Measurements from ENCODE around the gene TRAPPC8. TPM values are rescaled to one million over a fixed set of nuclear protein-coding genes. Genes with fewer than 3 reads are reported as not detected.

The TRAPPC8 gene
- polyA plus RNA-seq, 1 donor from 2014 or later = 57.8 TPM

DNA sequence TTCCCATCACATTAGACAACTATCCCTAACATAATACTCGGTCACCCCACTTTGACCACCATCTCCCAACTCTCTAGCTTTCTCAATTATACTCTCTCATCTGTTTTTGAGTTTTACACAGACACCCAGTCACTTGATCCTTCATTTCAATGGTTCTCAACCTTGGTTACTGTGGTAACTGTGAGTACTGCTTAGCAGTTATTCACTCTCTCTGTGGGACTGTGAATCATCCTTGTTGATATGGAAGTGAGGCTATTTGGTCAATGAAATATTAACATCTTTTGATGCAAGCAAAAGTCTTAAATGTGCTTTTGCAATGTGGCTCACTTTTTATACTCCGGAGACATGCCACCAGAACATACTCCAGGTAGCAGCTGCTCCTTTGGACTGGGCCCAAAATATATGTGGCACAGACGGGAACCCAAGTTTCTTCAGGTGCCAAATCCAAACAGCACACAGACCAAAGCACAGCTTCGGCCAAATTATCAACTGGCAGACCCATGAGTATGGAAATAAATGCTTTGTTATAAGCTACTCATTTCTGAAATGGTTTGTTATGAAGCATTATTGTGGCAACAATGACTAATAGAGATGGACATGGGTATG is 107.3 kb downstream of the TRAPPC8 start:
- H3K27me3 ChIP-seq (ENCODE audit: insufficient read depth, low read depth, low read length) = no peaks in the 10 kb centered on the region

DNA sequence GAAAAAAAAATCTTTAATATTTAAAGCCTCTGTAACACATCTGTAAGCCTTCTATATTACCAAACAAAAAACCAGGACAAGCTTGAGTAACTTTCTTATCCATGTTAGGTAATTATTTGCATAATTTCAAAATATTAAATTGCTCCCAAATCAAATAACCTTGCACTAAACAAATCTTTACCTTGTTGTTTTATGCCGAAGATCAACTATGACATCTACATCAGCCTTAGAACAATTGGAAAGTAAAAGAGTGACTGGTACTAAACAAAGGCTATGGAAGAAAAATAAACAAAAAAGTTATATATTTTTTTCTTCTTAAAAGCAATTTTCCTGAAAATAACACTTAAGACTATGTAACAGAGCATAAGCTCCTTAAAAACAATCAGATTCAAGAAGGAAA is 111.0 kb downstream of the TRAPPC8 start:
- H3K9me3 ChIP-seq (ENCODE audit: low read length) = no peaks in the 10 kb centered on the region
- no peak overlapping the region for H3K9ac ChIP-seq (ENCODE audit: low read length)
- H3K4me2 ChIP-seq (ENCODE audit: low read length) = no peak overlapping the region
- TF ChIP-seq RAD21 (conservative IDR thresholded peaks at IDR 0.05) (no peak), EZH2 (IDR thresholded peaks at IDR 0.05; ENCODE audit: borderline replicate concordance, insufficient read depth, low read length, poor library complexity, severe bottlenecking) (no peak), SMC3 (conservative IDR thresholded peaks at IDR 0.05; ENCODE audit: poor library complexity) (no peak), POLR2AphosphoS5 (IDR thresholded peaks at IDR 0.05) (no peak), TAF1 (IDR thresholded peaks at IDR 0.05; ENCODE audit: low read depth) (no peak), EP300 (conservative IDR thresholded peaks at IDR 0.05; ENCODE audit: poor library complexity, severe bottlenecking) (no peak), MXI1 (conservative IDR thresholded peaks at IDR 0.05; ENCODE audit: poor library complexity, severe bottlenecking) (no peak)
- TF ChIP-seq, protein P1, sequence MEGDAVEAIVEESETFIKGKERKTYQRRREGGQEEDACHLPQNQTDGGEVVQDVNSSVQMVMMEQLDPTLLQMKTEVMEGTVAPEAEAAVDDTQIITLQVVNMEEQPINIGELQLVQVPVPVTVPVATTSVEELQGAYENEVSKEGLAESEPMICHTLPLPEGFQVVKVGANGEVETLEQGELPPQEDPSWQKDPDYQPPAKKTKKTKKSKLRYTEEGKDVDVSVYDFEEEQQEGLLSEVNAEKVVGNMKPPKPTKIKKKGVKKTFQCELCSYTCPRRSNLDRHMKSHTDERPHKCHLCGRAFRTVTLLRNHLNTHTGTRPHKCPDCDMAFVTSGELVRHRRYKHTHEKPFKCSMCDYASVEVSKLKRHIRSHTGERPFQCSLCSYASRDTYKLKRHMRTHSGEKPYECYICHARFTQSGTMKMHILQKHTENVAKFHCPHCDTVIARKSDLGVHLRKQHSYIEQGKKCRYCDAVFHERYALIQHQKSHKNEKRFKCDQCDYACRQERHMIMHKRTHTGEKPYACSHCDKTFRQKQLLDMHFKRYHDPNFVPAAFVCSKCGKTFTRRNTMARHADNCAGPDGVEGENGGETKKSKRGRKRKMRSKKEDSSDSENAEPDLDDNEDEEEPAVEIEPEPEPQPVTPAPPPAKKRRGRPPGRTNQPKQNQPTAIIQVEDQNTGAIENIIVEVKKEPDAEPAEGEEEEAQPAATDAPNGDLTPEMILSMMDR (IDR thresholded peaks at IDR 0.05; ENCODE audit: poor library complexity, severe bottlenecking) = no peak
- TF ChIP-seq, protein P2, sequence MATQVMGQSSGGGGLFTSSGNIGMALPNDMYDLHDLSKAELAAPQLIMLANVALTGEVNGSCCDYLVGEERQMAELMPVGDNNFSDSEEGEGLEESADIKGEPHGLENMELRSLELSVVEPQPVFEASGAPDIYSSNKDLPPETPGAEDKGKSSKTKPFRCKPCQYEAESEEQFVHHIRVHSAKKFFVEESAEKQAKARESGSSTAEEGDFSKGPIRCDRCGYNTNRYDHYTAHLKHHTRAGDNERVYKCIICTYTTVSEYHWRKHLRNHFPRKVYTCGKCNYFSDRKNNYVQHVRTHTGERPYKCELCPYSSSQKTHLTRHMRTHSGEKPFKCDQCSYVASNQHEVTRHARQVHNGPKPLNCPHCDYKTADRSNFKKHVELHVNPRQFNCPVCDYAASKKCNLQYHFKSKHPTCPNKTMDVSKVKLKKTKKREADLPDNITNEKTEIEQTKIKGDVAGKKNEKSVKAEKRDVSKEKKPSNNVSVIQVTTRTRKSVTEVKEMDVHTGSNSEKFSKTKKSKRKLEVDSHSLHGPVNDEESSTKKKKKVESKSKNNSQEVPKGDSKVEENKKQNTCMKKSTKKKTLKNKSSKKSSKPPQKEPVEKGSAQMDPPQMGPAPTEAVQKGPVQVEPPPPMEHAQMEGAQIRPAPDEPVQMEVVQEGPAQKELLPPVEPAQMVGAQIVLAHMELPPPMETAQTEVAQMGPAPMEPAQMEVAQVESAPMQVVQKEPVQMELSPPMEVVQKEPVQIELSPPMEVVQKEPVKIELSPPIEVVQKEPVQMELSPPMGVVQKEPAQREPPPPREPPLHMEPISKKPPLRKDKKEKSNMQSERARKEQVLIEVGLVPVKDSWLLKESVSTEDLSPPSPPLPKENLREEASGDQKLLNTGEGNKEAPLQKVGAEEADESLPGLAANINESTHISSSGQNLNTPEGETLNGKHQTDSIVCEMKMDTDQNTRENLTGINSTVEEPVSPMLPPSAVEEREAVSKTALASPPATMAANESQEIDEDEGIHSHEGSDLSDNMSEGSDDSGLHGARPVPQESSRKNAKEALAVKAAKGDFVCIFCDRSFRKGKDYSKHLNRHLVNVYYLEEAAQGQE (IDR thresholded peaks at IDR 0.05; ENCODE audit: borderline replicate concordance) = no peak
- no peaks in the 10 kb centered on the region for H3F3A ChIP-seq (ENCODE audit: insufficient read depth, low read length, poor library complexity, severe bottlenecking)
- H4K20me1 ChIP-seq (ENCODE audit: insufficient read depth) = no peaks in the 10 kb centered on the region
- H3K9me2 ChIP-seq (ENCODE audit: insufficient read depth, low read length) = no peaks in the 10 kb centered on the region
- H3K27ac ChIP-seq (ENCODE audit: low read length) = no peak overlapping the region
- no peak overlapping the region for H2AFZ ChIP-seq (ENCODE audit: low read depth, low read length)
- no peak overlapping the region for H3K4me3 ChIP-seq (ENCODE audit: low read length)
- H3K79me2 ChIP-seq (replicated peaks; ENCODE audit: insufficient read depth, low read length) = no peaks in the 10 kb centered on the region
- no peaks in the 10 kb centered on the region for H3K27me3 ChIP-seq (ENCODE audit: insufficient read depth, low read depth, low read length)
- no peaks in the 10 kb centered on the region for H3K36me3 ChIP-seq (ENCODE audit: insufficient read depth, low read length)

More for the DNA sequence above, 107.3 kb downstream of the TRAPPC8 start:
- H3K9me3 ChIP-seq (ENCODE audit: low read length) = no peaks in the 10 kb centered on the region
- H3K9ac ChIP-seq (ENCODE audit: low read length) = no peak overlapping the region
- no peak overlapping the region for H3K4me3 ChIP-seq (ENCODE audit: low read length)
- H3K27ac ChIP-seq (ENCODE audit: low read length) = no peak overlapping the region
- H2AFZ ChIP-seq (ENCODE audit: low read depth, low read length) = no peak overlapping the region
- H4K20me1 ChIP-seq (ENCODE audit: insufficient read depth) = no peaks in the 10 kb centered on the region
- peaks cover 16% of the 10 kb centered on the region for H3K36me3 ChIP-seq (ENCODE audit: insufficient read depth, low read length)
- no peaks in the 10 kb centered on the region for H3K79me2 ChIP-seq (replicated peaks; ENCODE audit: insufficient read depth, low read length)
- H3F3A ChIP-seq (ENCODE audit: insufficient read depth, low read length, poor library complexity, severe bottlenecking) = no peaks in the 10 kb centered on the region
- H3K4me2 ChIP-seq (ENCODE audit: low read length) = no peak overlapping the region
- TF ChIP-seq EZH2 (IDR thresholded peaks at IDR 0.05; ENCODE audit: borderline replicate concordance, insufficient read depth, low read length, poor library complexity, severe bottlenecking) (no peak), RAD21 (conservative IDR thresholded peaks at IDR 0.05) (no peak), SMC3 (conservative IDR thresholded peaks at IDR 0.05; ENCODE audit: poor library complexity) (no peak), POLR2AphosphoS5 (IDR thresholded peaks at IDR 0.05) (no peak), EP300 (conservative IDR thresholded peaks at IDR 0.05; ENCODE audit: poor library complexity, severe bottlenecking) (no peak), MXI1 (conservative IDR thresholded peaks at IDR 0.05; ENCODE audit: poor library complexity, severe bottlenecking) (no peak), TAF1 (IDR thresholded peaks at IDR 0.05; ENCODE audit: low read depth) (no peak)
- TF ChIP-seq, protein P2 (IDR thresholded peaks at IDR 0.05; ENCODE audit: borderline replicate concordance) = no peak
- TF ChIP-seq, protein P1 (IDR thresholded peaks at IDR 0.05; ENCODE audit: poor library complexity, severe bottlenecking) = no peak
- H3K9me2 ChIP-seq (ENCODE audit: insufficient read depth, low read length) = no peaks in the 10 kb centered on the region

Measured in neural cell (in vitro differentiated cells).